Osteocyte (in vitro differentiated cells): ENCODE data around the gene CLEC17A. TPM values are rescaled to one million over a fixed set of nuclear protein-coding genes. Genes with fewer than 3 reads are reported as not detected.

Source experiments
- DNase-seq: peaks from one replicate; pipeline ENCODE4 v3.0.0; 2021; ENCODE audit warnings: mixed read lengths; ENCODE audit not compliant: unreplicated experiment; ENCODE audit errors: extremely low spot score
- H3K27ac Mint-ChIP-seq: one replicate; pipeline ENCODE4 v1.8.0; 2021; ENCODE audit warnings: mild to moderate bottlenecking, mixed read lengths; ENCODE audit not compliant: unreplicated experiment
- H3K27me3 Mint-ChIP-seq: one replicate; pipeline ENCODE4 v1.8.0; 2021; ENCODE audit warnings: mixed read lengths; ENCODE audit not compliant: unreplicated experiment
- H3K36me3 Mint-ChIP-seq: one replicate; pipeline ENCODE4 v1.8.0; 2021; ENCODE audit warnings: mixed read lengths; ENCODE audit not compliant: unreplicated experiment
- H3K4me1 Mint-ChIP-seq: one replicate; pipeline ENCODE4 v1.8.0; 2021; ENCODE audit warnings: mixed read lengths; ENCODE audit not compliant: unreplicated experiment
- H3K4me3 Mint-ChIP-seq: one replicate; pipeline ENCODE4 v1.8.0; 2021; ENCODE audit warnings: mild to moderate bottlenecking, moderate library complexity, mixed read lengths; ENCODE audit not compliant: unreplicated experiment
- H3K9me3 Mint-ChIP-seq: one replicate; pipeline ENCODE4 v1.8.0; 2021; ENCODE audit warnings: mixed read lengths; ENCODE audit not compliant: unreplicated experiment
- CTCF ChIP-seq: fragments of 200-600 bp; sonication (generic); IDR thresholded peaks from 2 replicates; pipeline ENCODE4 v1.5.0; 2021; ENCODE audit warnings: antibody characterized with exemption, mild to moderate bottlenecking, moderate library complexity
- total RNA-seq: library from RNA; stranded (reverse); gene quantifications from 2 replicates; pipeline ENCODE4 v1.2.1, GENCODE V29; 2021

The CLEC17A gene
- total RNA-seq, 1 donor from 2014 or later = not detected

GRCh38 chr19:14560776-14561108 lies 22.1 kb upstream of the CLEC17A start:
- peak overlapping the region; percentile 91 for H3K27ac Mint-ChIP-seq
- DNase-seq = no peak
- no peak for TF ChIP-seq CTCF
- H3K36me3 Mint-ChIP-seq = peaks cover 1% of the 10 kb centered on the region
- no peaks in the 10 kb centered on the region for H3K9me3 Mint-ChIP-seq
- peaks cover 46% of the 10 kb centered on the region for H3K4me1 Mint-ChIP-seq
- H3K4me3 Mint-ChIP-seq = no peak overlapping the region
- no peaks in the 10 kb centered on the region for H3K27me3 Mint-ChIP-seq

- Mint-ChIP-seq H3K9me3 (no peaks in the 10 kb centered on the region), H3K27me3 (no peaks in the 10 kb centered on the region), H3K36me3 (peaks cover 3% of the 10 kb centered on the region), H3K4me3 (no peak overlapping the region), H3K4me1 (peaks cover 41% of the 10 kb centered on the region), H3K27ac (peak overlapping the region; percentile 91)
- no peak for TF ChIP-seq CTCF
- no peak for DNase-seq
These were observed 21.6 kb upstream of the CLEC17A start for GRCh38 chr19:14561249-14561648.

GRCh38 chr19:14561847-14562351 lies 21.0 kb upstream of the CLEC17A start:
- DNase-seq = no peak
- no peak for TF ChIP-seq CTCF
- H3K27ac Mint-ChIP-seq = peak overlapping the region; percentile 72
- H3K9me3 Mint-ChIP-seq = no peaks in the 10 kb centered on the region
- H3K27me3 Mint-ChIP-seq = no peaks in the 10 kb centered on the region
- no peak overlapping the region for H3K4me3 Mint-ChIP-seq
- H3K4me1 Mint-ChIP-seq = peaks cover 35% of the 10 kb centered on the region
- peaks cover 4% of the 10 kb centered on the region for H3K36me3 Mint-ChIP-seq

GRCh38 chr19:14562660-14563589 lies 20.0 kb upstream of the CLEC17A start:
- Mint-ChIP-seq H3K9me3 (no peaks in the 10 kb centered on the region), H3K36me3 (peaks cover 10% of the 10 kb centered on the region), H3K4me3 (no peak overlapping the region), H3K4me1 (peaks cover 36% of the 10 kb centered on the region), H3K27ac (peak overlapping the region; percentile 72), H3K27me3 (no peaks in the 10 kb centered on the region)
- no peak for TF ChIP-seq CTCF
- no peak for DNase-seq

GRCh38 chr19:14563590-14563926 lies 19.3 kb upstream of the CLEC17A start:
- DNase-seq = no peak
- peaks cover 33% of the 10 kb centered on the region for H3K4me1 Mint-ChIP-seq
- no peak for TF ChIP-seq CTCF
- no peaks in the 10 kb centered on the region for H3K9me3 Mint-ChIP-seq
- H3K27ac Mint-ChIP-seq = no peak overlapping the region
- no peaks in the 10 kb centered on the region for H3K27me3 Mint-ChIP-seq
- H3K4me3 Mint-ChIP-seq = no peak overlapping the region
- peaks cover 14% of the 10 kb centered on the region for H3K36me3 Mint-ChIP-seq
